GM18909 (cell line): Measurements from ENCODE around the gene OVAAL.
"Not testable (repeated sequence)": the region's sequence is repeated elsewhere in the genome, so short reads cannot be mapped to it uniquely, and the experiment has no call there.

Experiments
- ATAC-seq: cut with Tn5 transposase; IDR thresholded peaks from one replicate; pipeline ENCODE4 v1.9.1; 2021; ENCODE audit warnings: mild to moderate bottlenecking; ENCODE audit not compliant: unreplicated experiment, poor library complexity

The OVAAL gene

GRCh38 chr1:180539136-180539535, 19.6 kb upstream of the OVAAL start:
- ATAC-seq = no peak

- no peak for ATAC-seq
These were observed 17.8 kb upstream of the OVAAL start for GRCh38 chr1:180540697-180541594.

- no peak for ATAC-seq
These were observed 16.5 kb upstream of the OVAAL start for GRCh38 chr1:180542113-180542837.

GRCh38 chr1:180542838-180543145, 16.0 kb upstream of the OVAAL start:
- ATAC-seq = no peak

- ATAC-seq = no peak
These were observed 14.7 kb upstream of the OVAAL start for GRCh38 chr1:180544050-180544449.

- no peak for ATAC-seq
These were observed 12.8 kb upstream of the OVAAL start for GRCh38 chr1:180545991-180546390.

GRCh38 chr1:180548686-180549317, 10.0 kb upstream of the OVAAL start:
- no peak for ATAC-seq

GRCh38 chr1:180549770-180550169, 9.0 kb upstream of the OVAAL start:
- ATAC-seq = not testable (repeated sequence)

- ATAC-seq = no peak
These were observed 8.5 kb upstream of the OVAAL start for GRCh38 chr1:180550241-180550640.

GRCh38 chr1:180551997-180552396, 6.8 kb upstream of the OVAAL start:
- no peak for ATAC-seq

GRCh38 chr1:180553046-180553445, 5.7 kb upstream of the OVAAL start:
- ATAC-seq = not testable (repeated sequence)

GRCh38 chr1:180555411-180555810, 3.4 kb upstream of the OVAAL start:
- ATAC-seq = no peak

- ATAC-seq = no peak
These were observed 1.6 kb downstream of the OVAAL start for GRCh38 chr1:180560200-180560867.

- no peak for ATAC-seq
These were observed 2.3 kb downstream of the OVAAL start for GRCh38 chr1:180560868-180561600.

- ATAC-seq = no peak
These were observed 3.9 kb downstream of the OVAAL start for GRCh38 chr1:180562640-180563025.

GRCh38 chr1:180563026-180563827, 4.5 kb downstream of the OVAAL start:
- ATAC-seq = no peak

- ATAC-seq = no peak
These were observed 6.5 kb downstream of the OVAAL start for GRCh38 chr1:180565121-180565871.

- no peak for ATAC-seq
These were observed 7.3 kb downstream of the OVAAL start for GRCh38 chr1:180566026-180566425.

- ATAC-seq = no peak
These were observed 7.7 kb downstream of the OVAAL start for GRCh38 chr1:180566495-180566894.
